GM18519 (cell line): ENCODE measurements around the gene ARL4D.
"Not testable (repeated sequence)": the region's sequence is repeated elsewhere in the genome, so short reads cannot be mapped to it uniquely, and the experiment has no call there.

ENCODE experiments used
- ATAC-seq: cut with Tn5 transposase; IDR thresholded peaks from one replicate; pipeline ENCODE4 v1.9.1; 2021; ENCODE audit warnings: mild to moderate bottlenecking, moderate library complexity; ENCODE audit not compliant: unreplicated experiment, low FRiP score

ARL4D gene

DNA sequence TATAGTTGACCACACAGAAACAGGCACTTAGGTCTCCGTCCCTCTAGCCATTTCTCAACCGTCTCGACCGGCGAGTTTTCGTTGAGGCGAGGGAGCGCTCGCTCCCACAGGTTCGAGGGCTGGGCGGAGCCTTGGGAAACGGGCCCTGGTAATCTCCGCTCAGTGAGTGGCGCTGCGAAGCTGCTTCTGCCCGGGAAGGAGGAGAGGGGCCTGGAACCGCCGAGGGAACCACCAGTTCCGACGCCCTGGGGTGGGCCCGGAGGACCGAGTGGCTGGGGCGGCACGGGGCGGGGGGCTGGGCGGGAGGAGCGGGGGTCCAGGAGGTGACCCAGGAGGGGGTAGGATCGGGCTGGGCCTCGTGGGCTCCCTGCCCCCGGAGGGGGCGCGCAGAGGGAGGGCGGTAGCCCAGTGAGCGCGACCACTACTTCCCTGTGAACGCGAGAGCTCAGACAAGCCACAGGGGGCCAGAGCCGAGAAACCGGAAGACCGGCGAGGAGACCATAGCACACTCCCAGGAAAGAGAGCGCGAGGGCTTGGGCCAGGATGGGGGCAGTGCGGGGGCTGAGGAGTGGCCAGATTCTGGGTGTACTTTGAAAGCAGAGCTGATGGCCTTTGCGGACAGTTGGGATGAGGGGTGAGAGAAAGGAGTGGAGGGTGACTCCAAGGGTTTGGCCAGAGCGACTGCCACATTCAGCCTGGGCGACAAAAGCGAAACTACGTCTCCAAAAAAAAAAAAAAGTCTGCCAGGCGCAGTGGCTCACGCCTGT lies 29.9 kb upstream of the ARL4D start:
- ATAC-seq = no peak

DNA sequence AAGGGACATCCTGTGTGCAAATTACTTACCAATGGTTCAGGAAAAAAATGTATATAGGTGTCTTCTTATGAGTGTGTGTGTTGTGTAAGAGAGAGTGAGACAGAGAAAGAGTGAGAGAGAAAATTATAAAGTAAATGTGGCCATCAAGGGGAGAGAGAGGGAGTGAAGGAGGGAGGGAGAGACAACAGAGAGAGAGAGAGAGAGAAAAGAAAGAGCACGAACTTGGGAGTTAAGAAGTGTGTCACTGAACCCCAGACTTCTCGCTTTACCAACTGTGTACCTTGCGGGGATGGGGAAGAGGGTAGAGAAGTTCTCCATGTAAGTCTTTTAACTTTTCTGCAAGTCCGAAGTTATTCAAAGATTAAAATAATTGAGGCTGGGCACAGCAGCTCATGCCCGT lies 28.8 kb upstream of the ARL4D start:
- no peak for ATAC-seq

GRCh38 chr17:43371227-43371821 lies 27.5 kb upstream of the ARL4D start:
- no peak for ATAC-seq

DNA sequence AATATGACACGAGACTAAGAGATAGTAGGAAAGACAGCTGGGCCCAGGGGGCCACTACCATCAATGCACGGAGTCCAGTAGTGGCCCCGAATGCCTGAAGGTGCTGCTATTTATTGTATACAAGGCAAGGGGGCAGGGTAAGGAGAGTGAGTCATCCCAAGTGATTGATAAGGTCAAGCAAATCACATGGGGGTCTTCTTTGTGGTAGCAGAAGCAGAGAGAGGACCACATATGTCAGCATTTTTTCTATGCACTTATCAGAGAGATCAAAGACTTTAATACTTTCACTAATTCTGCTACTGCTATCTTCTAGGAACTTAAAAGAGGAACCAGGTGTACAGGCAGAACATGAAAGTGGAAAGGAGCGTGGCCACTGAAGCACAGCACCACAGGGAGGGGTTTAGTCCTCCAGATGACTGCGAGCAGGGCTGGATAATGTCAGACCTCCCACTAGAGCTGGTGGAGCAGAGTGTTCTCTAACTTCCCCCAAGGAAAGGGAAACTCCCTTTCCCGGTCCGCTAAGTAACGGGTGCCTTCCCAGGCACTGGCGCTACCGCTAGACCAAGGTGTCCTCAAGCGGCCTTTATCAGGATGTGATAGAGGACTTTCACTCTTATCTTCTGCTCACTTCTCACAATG lies 26.4 kb upstream of the ARL4D start:
- ATAC-seq = no peak

DNA sequence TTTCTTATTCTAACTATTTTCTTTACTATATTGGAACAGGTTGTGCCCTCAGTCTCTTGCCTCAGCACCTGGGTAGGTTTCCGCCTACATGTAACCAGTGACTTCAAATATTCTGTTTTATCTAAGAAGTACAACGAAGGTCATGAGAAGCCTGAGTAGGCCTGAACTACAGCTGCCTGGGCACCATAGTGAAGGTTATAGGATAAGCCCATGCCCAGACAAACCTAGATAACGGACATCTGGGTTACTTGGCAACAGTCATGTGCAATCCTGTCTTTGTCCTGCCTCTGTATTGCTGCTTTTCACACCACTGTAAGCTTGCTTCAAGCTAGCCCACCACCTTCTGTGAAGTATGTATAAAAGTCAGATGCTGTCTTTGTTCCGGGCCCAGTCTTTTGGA lies 25.4 kb upstream of the ARL4D start:
- no peak for ATAC-seq

DNA sequence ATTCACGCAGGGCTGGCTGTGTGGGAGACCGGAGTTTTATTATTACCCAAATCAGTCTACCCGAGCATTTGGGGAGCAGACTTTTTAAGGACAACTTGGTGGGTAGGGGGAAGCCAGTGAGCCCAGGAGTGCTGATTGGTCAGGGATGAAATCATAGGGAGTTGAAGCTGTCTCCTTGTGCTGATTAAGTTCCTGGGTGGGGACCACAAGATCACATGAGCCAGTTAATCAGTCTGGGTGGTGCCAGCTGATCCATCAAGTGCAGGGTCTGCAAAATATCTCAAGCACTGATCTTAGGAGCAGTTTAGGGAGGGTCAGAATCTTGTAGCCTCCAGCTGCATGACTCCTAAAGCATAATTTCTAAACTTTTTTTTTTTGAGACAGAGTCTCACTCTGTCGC lies 22.9 kb upstream of the ARL4D start:
- ATAC-seq = not testable (repeated sequence)

DNA sequence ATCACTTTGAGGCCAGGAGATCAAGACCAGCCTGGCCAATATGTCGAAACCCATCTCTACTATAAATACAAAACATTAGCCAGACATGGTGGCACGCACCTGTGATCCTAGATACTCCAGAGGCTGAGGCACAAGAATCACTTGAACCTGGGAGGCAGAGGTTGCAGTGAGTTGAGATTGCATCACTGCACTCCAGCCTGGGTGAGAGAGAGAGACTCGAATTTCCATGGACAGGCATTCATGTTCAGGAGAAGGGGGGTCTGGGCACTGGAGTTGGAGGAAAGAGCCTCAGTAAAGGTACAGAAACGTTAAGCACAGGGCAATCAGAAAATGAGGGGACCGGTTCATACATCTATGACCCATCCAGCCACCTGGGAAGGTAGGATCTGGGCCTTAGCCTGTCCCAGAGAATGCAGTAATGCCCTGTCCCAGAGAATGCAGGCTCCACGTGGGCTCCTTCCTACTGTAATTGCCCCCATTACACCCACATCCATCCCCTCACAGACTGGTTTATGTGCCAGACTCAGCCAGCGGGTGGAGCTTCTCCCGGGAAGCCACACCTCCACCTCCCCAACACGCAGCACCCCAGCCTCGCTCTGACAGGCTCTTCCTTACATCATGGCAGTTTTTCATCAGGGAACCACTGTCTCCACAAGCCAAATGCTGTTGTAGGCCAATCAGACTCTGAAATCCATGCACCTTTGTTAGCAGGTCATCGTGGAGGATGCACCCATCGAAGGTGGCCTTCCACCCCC lies 21.6 kb upstream of the ARL4D start:
- ATAC-seq = no peak

DNA sequence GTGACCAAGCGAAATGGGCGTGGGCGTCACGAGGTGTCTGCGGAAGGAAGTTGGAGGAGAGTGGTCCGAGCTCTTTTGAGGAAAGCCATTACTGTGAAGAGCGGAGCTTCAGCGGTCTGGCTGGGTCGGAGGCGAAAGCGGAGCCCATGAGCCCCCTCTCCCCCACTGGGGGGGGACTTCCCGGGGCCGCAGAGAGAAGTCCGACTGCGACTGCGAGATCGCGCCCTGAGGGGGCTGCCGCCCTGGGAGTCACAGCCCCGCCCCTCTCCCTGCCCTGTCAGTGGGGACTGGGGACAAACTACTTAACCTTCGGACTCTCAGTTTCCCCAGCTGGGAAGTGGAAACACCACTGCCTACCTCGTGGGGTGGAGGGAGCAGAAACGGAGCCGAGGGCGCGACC lies 20.0 kb upstream of the ARL4D start:
- no peak for ATAC-seq

- ATAC-seq = no peak
These were observed 18.5 kb upstream of the ARL4D start for GRCh38 chr17:43380307-43380706.

DNA sequence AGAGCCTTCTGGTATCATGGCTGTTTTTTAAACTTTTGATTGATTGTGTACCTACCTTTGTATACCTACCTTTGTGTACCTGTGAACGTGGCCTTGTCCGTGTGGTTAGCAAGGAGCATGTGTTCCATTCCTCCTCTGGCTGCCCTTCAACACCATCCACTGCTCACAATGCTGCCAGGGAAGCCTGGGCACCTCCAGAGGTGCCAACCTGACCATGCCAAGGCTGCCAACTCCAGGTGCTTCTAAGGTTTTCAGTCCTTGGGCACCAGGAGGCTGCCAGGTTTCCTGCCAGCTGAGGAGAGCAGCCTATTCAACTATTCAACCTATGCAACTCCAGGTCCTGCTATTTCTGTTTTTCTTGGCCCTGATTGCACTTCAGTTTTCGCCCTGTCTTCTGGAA lies 17.6 kb upstream of the ARL4D start:
- ATAC-seq = no peak

GRCh38 chr17:43381621-43382020 lies 17.2 kb upstream of the ARL4D start:
- ATAC-seq = no peak

GRCh38 chr17:43382776-43383175 lies 16.0 kb upstream of the ARL4D start:
- no peak for ATAC-seq

DNA sequence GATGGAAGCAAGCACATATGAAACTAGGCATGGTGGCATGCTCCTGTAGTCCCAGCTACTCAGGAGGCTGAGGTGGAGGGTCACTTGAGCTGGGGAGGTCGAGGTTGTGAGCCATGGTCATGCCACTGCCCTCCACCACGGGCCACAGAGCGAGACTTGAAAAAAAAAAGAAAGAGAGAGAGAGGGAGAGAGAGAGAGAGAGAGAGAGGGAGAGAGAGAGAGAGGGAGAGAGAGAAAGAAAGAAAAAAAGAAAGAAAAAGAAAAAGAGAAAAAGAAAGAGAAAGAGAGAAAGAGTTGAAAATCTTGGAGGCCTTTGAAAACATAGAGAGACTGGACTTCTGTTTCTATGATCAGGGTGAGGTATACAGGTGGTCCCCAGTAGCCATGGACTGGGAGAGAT lies 15.4 kb upstream of the ARL4D start:
- ATAC-seq = no peak

DNA sequence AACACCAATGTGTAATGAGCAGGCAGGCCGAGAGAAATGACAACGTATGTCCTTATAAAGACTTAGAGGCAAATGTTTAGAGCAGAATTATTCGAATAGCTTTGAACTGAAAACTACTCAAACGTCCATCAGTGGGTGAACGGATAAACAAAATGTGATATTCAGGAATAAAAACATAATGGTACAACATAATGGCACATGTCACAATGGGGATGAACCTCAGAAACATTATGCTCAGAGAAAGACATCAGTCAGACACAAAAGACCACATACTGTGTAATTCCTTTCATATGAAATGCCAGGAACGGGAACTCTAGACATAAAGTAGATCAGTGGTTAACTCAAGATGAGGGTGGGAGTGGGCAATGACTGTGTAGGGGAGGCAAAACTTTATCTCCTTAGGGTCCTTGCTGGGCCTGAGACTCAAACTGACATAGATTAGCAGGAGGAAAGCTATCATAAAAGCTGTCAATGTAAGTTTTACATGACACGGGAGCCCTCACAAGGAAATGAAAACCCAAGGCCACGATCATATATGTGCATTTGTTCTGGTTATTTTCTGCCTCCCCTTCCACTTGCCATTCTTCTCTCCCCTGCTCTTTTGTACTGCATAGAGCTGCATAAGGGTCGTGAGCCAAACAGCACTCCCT lies 14.8 kb upstream of the ARL4D start:
- ATAC-seq = no peak

GRCh38 chr17:43384476-43384862 lies 14.3 kb upstream of the ARL4D start:
- ATAC-seq = no peak

DNA sequence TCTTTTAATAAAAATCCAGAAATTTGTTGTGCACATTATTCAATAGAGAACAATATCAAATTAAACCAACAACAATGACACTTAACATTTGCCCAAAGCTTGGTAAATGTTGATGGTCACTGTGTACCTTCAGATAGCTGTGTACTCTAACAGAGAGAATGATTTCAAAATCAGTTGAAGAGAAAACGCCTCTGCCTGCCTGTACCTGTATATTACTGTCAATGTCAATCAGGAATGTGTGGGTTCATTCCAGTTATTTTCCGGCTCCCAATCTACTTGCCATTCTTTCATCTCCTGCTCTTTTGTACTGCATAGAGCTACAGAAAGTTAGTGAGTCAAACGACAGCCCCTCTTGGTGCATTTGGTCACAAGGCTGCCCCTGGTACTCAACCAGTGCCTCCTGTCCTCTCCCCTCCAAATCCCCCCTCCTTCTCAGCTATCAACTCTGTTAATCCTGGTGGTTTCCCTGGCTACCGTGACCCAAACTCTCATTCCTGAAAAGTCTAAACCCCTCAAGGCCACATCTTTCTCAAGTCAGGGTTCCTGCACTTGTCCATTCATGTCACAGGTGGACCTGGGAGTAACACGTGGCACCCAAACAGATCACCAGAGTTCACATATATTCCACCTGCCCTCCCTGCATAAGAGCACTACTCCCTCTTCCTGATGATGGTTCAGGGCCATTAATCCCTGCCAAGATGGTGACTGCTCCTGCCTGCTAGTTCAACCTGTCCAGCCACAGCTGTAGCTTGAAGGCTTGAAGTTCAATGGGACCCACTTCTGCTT lies 13.6 kb upstream of the ARL4D start:
- no peak for ATAC-seq

DNA sequence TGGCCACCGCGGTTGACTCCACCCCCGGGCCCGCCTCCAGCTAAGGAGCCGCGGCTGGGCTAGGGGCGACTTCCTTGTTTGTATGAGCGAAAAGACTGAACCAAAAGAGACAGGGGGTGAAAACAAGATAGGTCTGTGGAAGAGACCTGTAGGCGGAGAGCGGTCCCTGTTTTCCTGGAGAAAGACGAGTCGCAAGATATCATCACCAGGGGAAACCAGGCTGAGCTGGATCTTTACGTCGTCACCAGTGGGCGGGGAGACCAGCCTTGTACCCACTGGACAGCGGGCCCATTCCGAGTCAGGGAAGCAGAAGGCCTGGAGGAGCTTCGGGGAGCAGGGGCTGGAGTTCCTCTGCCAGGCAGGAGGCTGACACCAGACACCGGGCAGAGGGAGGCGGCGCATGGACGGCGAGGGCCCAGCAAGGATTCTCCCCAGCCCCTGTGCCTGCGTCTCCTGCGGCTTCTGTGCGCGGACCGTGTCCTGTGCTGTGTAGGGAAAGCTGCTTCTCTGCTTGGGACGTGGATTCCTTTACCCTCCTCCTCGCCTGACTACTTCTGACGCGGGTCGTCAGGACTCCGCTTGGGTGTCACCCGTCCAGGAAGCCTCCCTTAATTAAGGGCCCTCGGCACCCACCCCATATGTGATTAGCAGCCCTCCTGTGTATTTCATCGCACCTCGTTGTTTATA lies 10.3 kb upstream of the ARL4D start:
- peak; percentile 40 for ATAC-seq

GRCh38 chr17:43389046-43389947 lies 9.5 kb upstream of the ARL4D start:
- ATAC-seq = no peak
